ENCODE measurements around the gene PRKAG2. TPM values are rescaled to one million over a fixed set of nuclear protein-coding genes. Genes with fewer than 3 reads are reported as not detected.

The PRKAG2 gene
- total RNA-seq, 1 donor from 2014 or later = 15.7 TPM

DNA sequence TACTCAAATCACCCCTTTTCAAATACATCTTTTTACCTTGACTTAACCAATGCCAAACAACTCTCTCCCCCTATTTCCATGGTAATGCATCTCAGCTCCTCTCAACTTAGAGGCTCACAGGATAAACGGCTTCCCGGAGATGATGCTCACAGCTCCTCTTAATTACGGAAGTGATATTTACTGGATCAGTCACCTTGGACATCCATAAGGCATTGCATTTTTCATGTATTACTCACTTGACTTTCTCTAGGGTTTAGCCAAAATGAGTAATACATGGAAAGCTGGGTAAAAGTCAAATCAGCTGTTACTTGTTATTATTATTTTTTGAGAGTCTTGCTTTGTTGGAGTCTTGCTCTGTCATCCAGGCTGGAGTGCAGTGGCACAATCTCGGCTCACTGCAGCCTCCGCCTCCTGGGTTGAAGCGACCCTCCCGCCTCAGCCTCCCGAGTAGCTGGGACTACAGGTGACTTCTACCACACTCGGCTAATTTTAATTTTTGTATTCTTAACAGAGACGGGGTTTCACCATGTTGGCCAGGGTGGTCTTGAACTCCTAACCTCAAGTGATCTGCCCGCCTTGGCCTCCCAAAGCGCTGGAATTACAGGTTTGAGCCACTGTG lies 283.9 kb downstream of the PRKAG2 start:
- Mint-ChIP-seq H3K27me3 (ENCODE audit: low read depth) (no peaks in the 10 kb centered on the region), H3K4me1 (no peaks in the 10 kb centered on the region), H3K4me3 (no peak overlapping the region), H3K9me3 (peaks cover 6% of the 10 kb centered on the region), H3K27ac (no peak overlapping the region), H3K36me3 (peaks cover 10% of the 10 kb centered on the region)
- TF ChIP-seq, protein P1, sequence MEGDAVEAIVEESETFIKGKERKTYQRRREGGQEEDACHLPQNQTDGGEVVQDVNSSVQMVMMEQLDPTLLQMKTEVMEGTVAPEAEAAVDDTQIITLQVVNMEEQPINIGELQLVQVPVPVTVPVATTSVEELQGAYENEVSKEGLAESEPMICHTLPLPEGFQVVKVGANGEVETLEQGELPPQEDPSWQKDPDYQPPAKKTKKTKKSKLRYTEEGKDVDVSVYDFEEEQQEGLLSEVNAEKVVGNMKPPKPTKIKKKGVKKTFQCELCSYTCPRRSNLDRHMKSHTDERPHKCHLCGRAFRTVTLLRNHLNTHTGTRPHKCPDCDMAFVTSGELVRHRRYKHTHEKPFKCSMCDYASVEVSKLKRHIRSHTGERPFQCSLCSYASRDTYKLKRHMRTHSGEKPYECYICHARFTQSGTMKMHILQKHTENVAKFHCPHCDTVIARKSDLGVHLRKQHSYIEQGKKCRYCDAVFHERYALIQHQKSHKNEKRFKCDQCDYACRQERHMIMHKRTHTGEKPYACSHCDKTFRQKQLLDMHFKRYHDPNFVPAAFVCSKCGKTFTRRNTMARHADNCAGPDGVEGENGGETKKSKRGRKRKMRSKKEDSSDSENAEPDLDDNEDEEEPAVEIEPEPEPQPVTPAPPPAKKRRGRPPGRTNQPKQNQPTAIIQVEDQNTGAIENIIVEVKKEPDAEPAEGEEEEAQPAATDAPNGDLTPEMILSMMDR (IDR thresholded peaks at IDR 0.05; ENCODE audit: unreplicated experiment) = no peak
- DNase-seq (ENCODE audit: low spot score in 2 of 2, unreplicated experiment in 2 of 2) = no peak

DNA sequence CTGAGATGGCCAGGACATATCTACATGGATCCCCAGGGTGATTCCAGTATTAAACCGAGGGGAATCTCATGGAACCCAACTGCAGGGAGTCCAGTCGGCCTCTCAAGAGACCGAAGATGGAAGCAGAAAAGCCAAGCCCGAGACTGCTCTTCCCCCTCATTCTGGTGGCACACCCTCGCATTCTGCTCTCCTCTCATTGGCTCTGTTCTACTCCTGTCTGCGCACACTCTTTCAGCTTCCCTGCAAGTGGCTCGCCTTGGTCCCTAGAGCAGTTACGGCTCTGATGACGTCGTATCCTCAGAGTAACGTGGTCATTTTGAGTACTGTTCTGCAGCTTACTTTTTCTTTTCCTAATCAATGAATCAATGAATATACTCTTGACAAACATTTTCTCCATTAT lies 284.6 kb downstream of the PRKAG2 start:
- H3K27ac Mint-ChIP-seq = no peak overlapping the region
- no peaks in the 10 kb centered on the region for H3K27me3 Mint-ChIP-seq (ENCODE audit: low read depth)
- no peaks in the 10 kb centered on the region for H3K4me1 Mint-ChIP-seq
- TF ChIP-seq, protein P1 (IDR thresholded peaks at IDR 0.05; ENCODE audit: unreplicated experiment) = no peak
- no peak overlapping the region for H3K4me3 Mint-ChIP-seq
- H3K9me3 Mint-ChIP-seq = peaks cover 6% of the 10 kb centered on the region
- peaks cover 10% of the 10 kb centered on the region for H3K36me3 Mint-ChIP-seq
- no peak for DNase-seq (ENCODE audit: low spot score in 2 of 2, unreplicated experiment in 2 of 2)

DNA sequence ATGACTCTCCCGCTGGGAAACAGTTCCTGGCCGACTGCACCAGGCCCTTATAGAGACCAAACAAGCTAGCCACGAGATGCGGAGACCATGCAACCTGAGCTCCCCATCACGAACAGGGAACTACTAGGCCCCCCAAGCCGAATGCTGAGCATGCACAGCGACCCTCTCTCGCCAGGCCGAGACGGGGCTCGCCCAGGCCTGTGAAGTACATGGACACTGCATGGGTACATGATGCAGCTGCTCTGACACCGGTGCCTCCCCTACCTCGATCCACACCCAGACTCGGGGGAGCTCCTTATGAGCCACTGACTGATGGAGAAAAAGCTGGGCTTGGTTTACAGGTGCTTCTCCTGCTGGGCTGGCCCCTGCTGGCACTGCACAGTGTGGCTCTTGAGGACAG lies 285.0 kb downstream of the PRKAG2 start:
- Mint-ChIP-seq H3K4me1 (no peaks in the 10 kb centered on the region), H3K4me3 (no peak overlapping the region), H3K27me3 (ENCODE audit: low read depth) (no peaks in the 10 kb centered on the region), H3K27ac (no peak overlapping the region), H3K9me3 (peaks cover 3% of the 10 kb centered on the region), H3K36me3 (peaks cover 10% of the 10 kb centered on the region)
- no peak for DNase-seq (ENCODE audit: low spot score in 2 of 2, unreplicated experiment in 2 of 2)
- TF ChIP-seq, protein P1 (IDR thresholded peaks at IDR 0.05; ENCODE audit: unreplicated experiment) = no peak

DNA sequence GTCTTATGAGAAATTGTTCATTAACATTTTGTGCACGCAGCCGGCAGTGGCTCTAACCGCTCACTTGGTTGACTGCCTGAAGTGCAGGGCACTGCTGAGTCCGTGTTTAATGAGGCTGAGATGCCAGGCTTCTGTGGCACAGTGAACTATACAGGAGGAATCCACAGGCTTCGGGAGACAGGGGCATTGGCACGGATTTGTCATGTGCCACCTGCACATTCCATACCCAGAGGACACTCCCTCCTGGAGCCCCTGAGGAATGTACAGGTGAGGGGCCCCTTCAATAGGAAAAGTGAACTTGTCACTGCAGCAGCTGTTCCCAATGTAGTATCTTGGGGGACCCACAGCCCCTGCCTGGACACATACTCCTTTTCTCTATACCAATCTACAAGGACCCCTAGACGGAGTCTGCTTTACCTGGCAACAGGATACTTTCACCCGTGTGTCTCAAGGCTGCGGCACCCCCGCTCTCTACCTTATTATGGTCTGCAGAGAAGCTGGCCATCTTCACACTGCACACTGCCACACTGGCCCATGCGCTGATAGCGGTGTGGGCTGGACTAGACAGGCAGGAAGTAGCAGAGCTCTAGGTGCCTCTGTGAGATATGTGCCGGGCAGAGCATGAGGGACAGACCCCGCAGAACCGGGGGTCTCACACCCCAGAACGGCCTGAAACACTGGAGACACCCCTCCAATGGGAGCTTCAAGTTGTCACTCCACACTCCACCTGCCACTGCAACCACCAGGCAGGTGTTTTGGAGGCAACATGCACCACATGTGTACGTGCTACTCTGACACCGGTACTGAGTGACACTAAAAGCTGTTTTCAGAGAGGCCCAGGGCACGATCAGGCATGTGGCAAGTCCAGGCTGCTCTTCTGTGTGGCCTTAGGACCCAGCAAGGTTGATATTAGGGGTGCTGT lies 285.8 kb downstream of the PRKAG2 start:
- no peaks in the 10 kb centered on the region for H3K27me3 Mint-ChIP-seq (ENCODE audit: low read depth)
- H3K4me1 Mint-ChIP-seq = no peaks in the 10 kb centered on the region
- H3K4me3 Mint-ChIP-seq = no peak overlapping the region
- no peak for DNase-seq (ENCODE audit: low spot score in 2 of 2, unreplicated experiment in 2 of 2)
- no peaks in the 10 kb centered on the region for H3K9me3 Mint-ChIP-seq
- peaks cover 10% of the 10 kb centered on the region for H3K36me3 Mint-ChIP-seq
- H3K27ac Mint-ChIP-seq = no peak overlapping the region
- TF ChIP-seq, protein P1 (IDR thresholded peaks at IDR 0.05; ENCODE audit: unreplicated experiment) = no peak

DNA sequence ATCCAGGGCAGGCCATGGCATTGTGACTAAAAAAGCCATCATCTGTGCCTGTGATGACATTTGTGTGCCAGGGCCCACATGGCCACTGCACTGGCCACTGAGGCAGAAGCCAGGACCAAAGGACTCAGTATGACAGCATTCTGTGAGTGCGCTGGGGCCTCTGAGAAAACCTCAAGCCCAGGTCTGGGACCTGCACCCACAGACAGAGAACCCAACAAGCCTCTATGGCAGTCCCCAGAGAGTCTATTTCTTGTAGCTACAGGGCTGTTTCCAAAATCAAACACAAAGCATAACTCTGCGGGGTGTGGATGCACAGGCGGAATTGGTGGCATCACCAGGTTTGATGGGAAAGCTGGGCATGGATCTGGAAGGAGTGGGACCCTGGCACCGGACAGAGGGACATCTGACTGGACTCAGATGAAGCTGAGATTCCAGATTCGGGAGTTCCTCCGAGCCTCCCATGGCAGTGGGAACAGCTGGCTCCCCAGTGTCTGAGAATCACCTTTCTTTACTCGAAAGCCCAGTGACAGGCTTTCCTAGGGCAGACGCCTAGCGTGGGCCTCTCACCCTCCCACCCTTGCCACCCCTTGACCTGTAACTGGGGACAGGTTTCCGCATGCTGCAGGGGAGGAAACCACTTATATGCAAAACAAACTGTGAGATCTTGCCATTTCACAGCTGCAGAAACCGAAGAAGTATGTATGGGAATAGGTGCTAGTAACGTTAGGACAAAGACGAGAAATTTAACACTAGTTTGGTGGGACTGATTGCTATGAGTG lies 286.7 kb downstream of the PRKAG2 start:
- Mint-ChIP-seq H3K27me3 (ENCODE audit: low read depth) (no peaks in the 10 kb centered on the region), H3K36me3 (peaks cover 10% of the 10 kb centered on the region), H3K4me1 (no peaks in the 10 kb centered on the region), H3K27ac (no peak overlapping the region), H3K4me3 (no peak overlapping the region), H3K9me3 (no peaks in the 10 kb centered on the region)
- TF ChIP-seq, protein P1 (IDR thresholded peaks at IDR 0.05; ENCODE audit: unreplicated experiment) = no peak
- no peak for DNase-seq (ENCODE audit: low spot score in 2 of 2, unreplicated experiment in 2 of 2)
